ENCODE results near the gene TMUB1. TPM values are rescaled to one million over a fixed set of nuclear protein-coding genes. Genes with fewer than 3 reads are reported as not detected.

Gene TMUB1
- total and polyA plus RNA-seq, 2 donors from 2014 or later = 36.9 to 79.9 TPM

GRCh38 chr7:151095123-151095797 lies 12.0 kb upstream of the TMUB1 start:
- Histone ChIP-seq H3K4me3 (ENCODE audit: low read length in 3 of 3) (no peak overlapping the region), H3K27ac (ENCODE audit: low read depth in 2 of 2, low read length in 2 of 2) (no peak overlapping the region), H3K9me3 (ENCODE audit: control insufficient read depth in 2 of 3, insufficient read depth in 1 of 3, low read length in 3 of 3) (no peaks in the 10 kb centered on the region), H3K4me1 (ENCODE audit: control insufficient read depth in 2 of 3, insufficient read depth in 2 of 3, low read depth in 1 of 3, low read length in 3 of 3) (peaks cover 0 to 5% (median 2%) of the 10 kb centered on the region in 3 donors), H3K27me3 (ENCODE audit: control insufficient read depth, insufficient read depth, low read length) (no peaks in the 10 kb centered on the region), H3K36me3 (ENCODE audit: control insufficient read depth in 2 of 3, insufficient read depth in 3 of 3, low read length in 3 of 3) (no peaks in the 10 kb centered on the region), H3K9ac (ENCODE audit: low read length in 3 of 3) (no peak overlapping the region)
- intact Hi-C loops (cut with DNase I) = no loop called here
- DNase-seq = peak in 1 of 5 donors; percentile 32
- no peak for TF ChIP-seq CTCF (IDR thresholded peaks at IDR 0.05; ENCODE audit: borderline replicate concordance, extremely low read depth, insufficient read depth)
- FAIRE-seq = no peak

DNA sequence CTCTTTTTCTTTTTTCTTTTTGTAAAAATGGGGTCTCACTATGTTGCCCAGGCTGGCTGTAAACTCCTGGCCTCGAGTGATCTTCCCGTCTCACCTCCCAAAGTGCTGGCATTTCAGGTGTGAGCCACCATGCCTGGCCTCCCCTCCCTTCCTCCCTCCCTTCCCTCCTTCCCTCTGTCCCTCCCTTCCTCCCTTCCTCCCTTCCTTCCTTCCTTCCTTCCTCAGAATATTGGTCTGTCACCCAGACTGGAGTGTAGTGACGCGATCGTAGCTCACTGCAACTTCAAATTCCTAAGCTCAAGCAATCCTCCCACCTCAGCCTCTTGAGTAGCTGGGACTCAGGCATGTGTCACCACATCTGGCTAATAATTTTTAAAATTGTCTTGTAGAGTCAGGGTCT lies 11.4 kb upstream of the TMUB1 start:
- no peak overlapping the region for H3K4me3 ChIP-seq (ENCODE audit: low read length in 3 of 3)
- H3K4me1 ChIP-seq (ENCODE audit: control insufficient read depth in 2 of 3, insufficient read depth in 2 of 3, low read depth in 1 of 3, low read length in 3 of 3) = peaks cover 0 to 8% (median 4%) of the 10 kb centered on the region in 3 donors
- H3K27me3 ChIP-seq (ENCODE audit: control insufficient read depth, insufficient read depth, low read length) = no peaks in the 10 kb centered on the region
- no peak overlapping the region for H3K27ac ChIP-seq (ENCODE audit: low read depth in 2 of 2, low read length in 2 of 2)
- no peaks in the 10 kb centered on the region for H3K9me3 ChIP-seq (ENCODE audit: control insufficient read depth in 2 of 3, insufficient read depth in 1 of 3, low read length in 3 of 3)
- intact Hi-C loops (cut with DNase I) = no loop called here
- FAIRE-seq (no peak), DNase-seq (no peak)
- H3K36me3 ChIP-seq (ENCODE audit: control insufficient read depth in 2 of 3, insufficient read depth in 3 of 3, low read length in 3 of 3) = no peaks in the 10 kb centered on the region
- no peak overlapping the region for H3K9ac ChIP-seq (ENCODE audit: low read length in 3 of 3)
- no peak for TF ChIP-seq CTCF (IDR thresholded peaks at IDR 0.05; ENCODE audit: borderline replicate concordance, extremely low read depth, insufficient read depth)

DNA sequence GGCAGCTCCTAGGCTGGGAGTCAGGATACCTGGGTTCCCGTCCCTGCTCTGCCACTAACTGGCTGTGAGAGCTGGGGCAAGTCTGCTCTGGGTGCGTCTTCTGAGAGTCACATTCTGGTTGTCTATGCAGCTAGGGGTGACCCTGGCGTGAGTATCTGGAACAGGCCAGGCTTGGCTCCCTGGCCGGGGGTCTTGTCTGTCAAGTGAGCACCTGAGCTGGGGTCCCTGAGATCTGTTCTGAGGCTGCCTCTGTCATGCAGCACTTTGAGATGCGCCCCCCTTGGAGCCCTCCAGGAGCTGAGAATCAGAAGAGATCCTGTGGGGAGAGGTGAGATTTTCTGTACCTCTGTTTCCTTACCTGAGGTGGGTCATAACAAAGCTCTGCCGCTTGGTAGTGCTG lies 10.5 kb upstream of the TMUB1 start:
- Histone ChIP-seq H3K36me3 (ENCODE audit: control insufficient read depth in 2 of 3, insufficient read depth in 3 of 3, low read length in 3 of 3) (no peaks in the 10 kb centered on the region), H3K4me1 (ENCODE audit: control insufficient read depth in 2 of 3, insufficient read depth in 2 of 3, low read depth in 1 of 3, low read length in 3 of 3) (peaks cover 0 to 11% (median 10%) of the 10 kb centered on the region in 3 donors), H3K27ac (ENCODE audit: low read depth in 2 of 2, low read length in 2 of 2) (no peak overlapping the region), H3K9me3 (ENCODE audit: control insufficient read depth in 2 of 3, insufficient read depth in 1 of 3, low read length in 3 of 3) (no peaks in the 10 kb centered on the region), H3K9ac (ENCODE audit: low read length in 3 of 3) (no peak overlapping the region), H3K27me3 (ENCODE audit: control insufficient read depth, insufficient read depth, low read length) (no peaks in the 10 kb centered on the region), H3K4me3 (ENCODE audit: low read length in 3 of 3) (no peak overlapping the region)
- FAIRE-seq = no peak
- DNase-seq = peak in 1 of 5 donors; percentile 58
- no peak for TF ChIP-seq CTCF (IDR thresholded peaks at IDR 0.05; ENCODE audit: borderline replicate concordance, extremely low read depth, insufficient read depth)
- intact Hi-C loops (cut with DNase I) = no loop called here
